GM20000 (cell line): ENCODE data around the gene PHLDB2.

Experiments
- DNase-seq: peaks from one replicate; pipeline ENCODE4 v3.0.0; 2012; ENCODE audit warnings: low spot score
- CTCF ChIP-seq: IDR thresholded peaks from 2 replicates; pipeline ENCODE4 v1.5.1; 2012; ENCODE audit warnings: mild to moderate bottlenecking, control low read depth; ENCODE audit errors: extremely low read depth, missing control alignments

The PHLDB2 gene

GRCh38 chr3:111967651-111968274, 108.7 kb downstream of the PHLDB2 start:
- peak; percentile 53 for DNase-seq
- TF ChIP-seq CTCF = peak; percentile 66

- TF ChIP-seq CTCF = no peak
- no peak for DNase-seq
Measured at GRCh38 chr3:111968319-111969054, 109.4 kb downstream of the PHLDB2 start.

GRCh38 chr3:111970376-111970775, 111.3 kb downstream of the PHLDB2 start:
- TF ChIP-seq CTCF = no peak
- DNase-seq = no peak

- no peak for DNase-seq
- no peak for TF ChIP-seq CTCF
Measured at GRCh38 chr3:111971533-111972130, 112.6 kb downstream of the PHLDB2 start.

GRCh38 chr3:111972891-111973290, 113.8 kb downstream of the PHLDB2 start:
- DNase-seq = no peak
- TF ChIP-seq CTCF = no peak

- DNase-seq = no peak
- TF ChIP-seq CTCF = no peak
Measured at GRCh38 chr3:111975131-111975530, 116.1 kb downstream of the PHLDB2 start.

GRCh38 chr3:111976254-111976653, 117.2 kb downstream of the PHLDB2 start:
- no peak for TF ChIP-seq CTCF
- DNase-seq = no peak
